MV-4-11 (cell line): ENCODE measurements around the gene TUBGCP6.

Experiments
- DNase-seq: peaks from one replicate; lab custom pipeline; 2025; lab: John Stamatoyannopoulos, UW

Gene TUBGCP6

DNA sequence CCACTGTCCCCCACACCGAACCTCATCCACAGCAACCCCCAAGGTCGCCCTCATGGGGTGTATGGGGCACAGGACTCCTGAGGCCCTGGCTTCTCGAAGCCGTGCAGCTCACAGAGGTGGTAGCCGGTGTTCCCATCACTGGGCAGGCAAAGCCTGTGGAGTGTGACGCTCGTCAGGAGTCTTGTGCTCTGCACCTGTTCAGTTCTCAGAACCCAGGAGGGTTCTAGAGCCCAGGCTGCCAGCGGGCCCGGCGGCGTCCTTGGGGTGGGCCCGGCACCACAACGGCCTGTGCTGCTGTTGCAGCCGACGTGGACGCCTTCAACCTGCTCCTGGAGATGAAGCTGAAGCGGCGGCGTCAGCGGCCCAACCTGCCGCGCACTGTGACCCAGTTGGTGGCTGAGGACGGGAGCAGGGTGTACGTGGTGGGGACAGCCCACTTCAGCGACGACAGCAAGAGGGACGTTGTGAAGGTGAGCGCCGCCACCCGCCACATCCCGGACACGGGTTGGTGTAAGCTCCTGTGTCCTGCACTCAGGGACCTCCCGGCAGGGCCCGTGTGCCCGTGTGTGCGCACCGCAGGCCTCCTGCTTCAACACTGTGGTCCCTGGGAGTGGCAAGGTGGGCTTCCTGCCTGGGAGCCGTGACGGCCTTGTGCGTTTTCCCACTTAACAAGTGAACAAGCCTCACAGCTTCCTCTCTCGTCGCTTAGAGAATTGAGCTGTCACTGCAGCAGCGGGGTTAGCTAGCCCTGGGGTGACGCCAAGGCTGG, 50.6 kb downstream of the TUBGCP6 start:
- no peak for DNase-seq

DNA sequence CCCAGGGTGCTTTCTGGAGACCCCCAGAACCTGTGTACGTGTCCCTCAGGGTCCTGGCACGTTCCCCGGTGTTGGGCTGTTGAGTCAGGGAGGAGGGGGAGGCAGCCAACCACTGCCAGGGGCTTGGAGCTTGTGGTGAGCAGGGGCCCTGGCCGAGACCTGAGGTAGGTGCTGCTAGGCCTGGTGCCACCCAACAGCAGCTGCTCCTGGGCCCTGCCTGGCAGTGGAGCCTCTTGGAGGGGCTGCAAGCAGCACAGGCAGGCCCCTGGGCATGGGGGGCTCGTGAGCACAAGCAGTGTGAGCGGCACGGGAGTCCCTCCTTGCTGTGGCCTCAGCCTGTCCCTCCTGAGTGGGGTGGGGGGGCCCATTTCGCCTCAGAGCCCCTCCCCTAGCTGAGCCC, 51.2 kb downstream of the TUBGCP6 start:
- no peak for DNase-seq

GRCh38 chr22:50192436-50193204, 52.2 kb downstream of the TUBGCP6 start:
- DNase-seq = peak; percentile 83

- DNase-seq = peak; percentile 98
These were observed 53.7 kb downstream of the TUBGCP6 start for GRCh38 chr22:50190941-50191741.

GRCh38 chr22:50190182-50190940, 54.5 kb downstream of the TUBGCP6 start:
- peak; percentile 86 for DNase-seq

DNA sequence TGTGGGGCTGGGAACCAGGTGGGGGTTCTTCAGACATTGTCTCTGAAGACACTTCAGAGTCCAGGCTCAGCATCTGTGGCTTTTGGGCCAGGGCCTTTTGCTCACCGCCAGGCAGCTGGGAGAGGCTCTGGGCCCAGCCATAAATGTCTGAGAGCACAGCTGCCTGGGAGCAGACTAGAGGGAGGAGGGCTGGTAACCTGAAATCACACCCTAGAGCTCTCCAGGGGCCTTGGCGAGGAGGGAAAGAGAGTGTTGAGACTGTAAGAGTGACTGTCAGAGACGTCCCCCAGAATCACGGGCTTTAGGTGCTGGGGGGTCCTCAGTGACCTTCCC, 55.0 kb downstream of the TUBGCP6 start:
- DNase-seq = no peak

- no peak for DNase-seq
These were observed 55.5 kb downstream of the TUBGCP6 start for GRCh38 chr22:50189184-50189848.

DNA sequence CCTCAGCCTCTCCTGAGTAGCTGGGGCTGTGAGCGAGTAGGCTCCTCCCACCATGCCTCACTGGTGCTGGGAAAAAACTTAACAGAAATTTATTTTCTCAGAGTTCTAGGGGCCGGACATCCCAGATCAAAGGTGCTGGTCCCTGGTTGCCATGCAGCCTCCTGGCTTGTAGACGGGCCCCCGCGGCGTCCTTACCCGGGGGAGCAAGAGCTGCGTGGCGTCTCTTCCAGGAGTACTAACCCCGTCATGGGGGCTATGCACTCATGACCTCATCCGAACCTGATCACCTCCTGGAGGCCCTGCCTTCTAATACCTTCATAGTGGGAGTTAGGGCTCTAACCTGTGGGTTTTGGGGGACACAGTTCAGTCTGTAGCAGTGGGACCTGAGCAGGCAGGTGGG, 56.5 kb downstream of the TUBGCP6 start:
- DNase-seq = no peak

DNA sequence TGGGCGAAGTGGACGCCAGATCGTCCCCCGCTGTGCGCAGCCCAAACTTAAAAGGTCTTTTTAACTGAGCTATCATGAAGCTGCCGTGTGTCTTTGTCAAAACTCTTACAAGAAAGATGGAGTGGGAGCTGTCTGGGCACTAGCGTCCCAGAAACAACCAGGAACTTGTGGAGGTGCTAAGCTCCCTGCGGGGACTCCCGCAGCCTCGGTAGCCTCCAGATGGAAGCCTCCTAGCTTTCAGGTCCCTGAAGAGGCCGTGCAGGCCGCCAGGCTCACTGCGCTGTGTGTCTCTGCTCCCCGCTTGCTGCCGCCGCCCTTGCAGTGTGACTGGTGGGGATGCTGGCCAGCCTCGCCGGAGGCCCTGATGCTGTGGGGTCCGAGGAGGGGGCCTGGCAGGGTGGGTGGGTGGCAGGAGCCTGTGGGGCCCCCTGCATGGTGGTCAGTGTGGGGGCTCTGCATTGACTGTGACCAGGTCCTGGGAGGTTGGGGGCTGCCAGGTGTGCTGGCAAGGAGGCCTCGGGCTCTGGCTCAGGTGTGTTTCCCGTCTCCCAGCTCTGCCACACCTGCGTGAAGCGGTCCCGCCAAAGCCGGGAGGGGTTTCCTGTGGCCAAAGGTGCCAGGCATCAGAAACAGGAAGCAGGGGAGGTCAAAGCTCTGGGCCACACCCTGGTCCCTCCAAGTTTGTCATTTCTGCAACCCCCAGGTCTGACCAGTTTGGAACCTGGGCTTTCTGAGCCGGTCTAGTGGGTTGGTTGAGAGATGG, 57.9 kb downstream of the TUBGCP6 start:
- no peak for DNase-seq

- no peak for DNase-seq
These were observed 58.6 kb downstream of the TUBGCP6 start for GRCh38 chr22:50186181-50186714.

DNA sequence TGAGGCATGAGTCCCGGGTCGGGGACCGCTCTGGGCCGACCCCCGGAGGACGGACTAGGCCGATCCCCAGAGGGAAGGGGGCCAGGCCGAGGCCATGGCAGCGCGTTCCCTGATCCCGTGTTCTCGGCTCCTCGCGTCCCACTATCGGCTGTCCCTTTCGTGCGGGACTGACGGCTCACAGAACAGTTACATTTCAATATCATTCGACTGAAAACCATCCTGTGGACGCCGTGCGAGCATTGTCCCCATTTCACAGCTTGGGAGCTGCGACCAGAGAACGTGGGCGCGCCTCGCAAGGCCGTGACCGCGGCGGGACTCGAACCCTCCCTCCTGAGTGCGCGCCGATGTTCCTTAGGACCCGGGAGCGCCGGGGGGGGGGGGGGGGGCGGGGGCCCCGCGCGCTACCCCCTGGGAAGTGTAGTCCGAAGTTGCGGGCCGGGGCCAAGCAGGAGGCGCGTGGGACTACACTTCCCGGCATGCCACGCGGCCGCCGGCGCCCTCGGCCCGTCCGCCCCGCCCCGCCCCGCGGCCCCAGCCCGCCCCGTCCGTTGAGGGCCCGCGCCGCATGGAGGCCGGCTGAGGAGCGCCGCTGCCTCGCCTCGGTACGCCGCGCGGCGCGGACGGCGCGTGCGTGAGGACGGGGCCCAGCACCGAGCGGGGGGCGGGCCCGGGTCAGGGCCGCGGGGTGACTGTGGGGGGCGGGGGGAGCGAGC, 59.3 kb downstream of the TUBGCP6 start, which contains the start of gene TRABD:
Gene TRABD, plus strand, starts transcription at position 539 of the 713 bp plus-strand sequence. CDS start 7,148 bp downstream, outside the sequence.
- peak; percentile 88 for DNase-seq

DNA sequence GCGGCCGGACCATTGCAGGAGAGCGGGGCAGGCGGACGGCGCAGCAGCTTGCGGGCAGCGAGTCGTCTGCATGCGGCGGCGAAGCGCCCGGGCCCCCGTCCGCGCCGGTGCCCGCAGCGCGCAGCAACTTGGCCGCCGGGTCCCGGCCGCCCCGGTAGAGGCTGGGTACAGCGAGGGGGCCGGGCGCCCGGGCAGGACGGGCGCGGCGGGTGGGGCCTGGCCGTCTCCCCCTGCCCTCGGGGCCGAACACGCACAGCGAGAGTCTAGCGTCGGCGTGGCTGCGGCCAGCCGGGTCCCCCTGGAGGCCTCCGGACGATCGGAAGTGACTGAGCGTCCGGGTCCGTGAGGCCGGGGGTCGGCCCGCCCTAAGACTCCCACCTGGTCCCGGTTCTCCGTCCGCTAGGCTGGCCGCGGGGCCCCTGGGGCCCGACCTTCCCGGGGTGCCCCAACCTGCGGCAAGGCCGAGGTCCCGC, 59.9 kb downstream of the TUBGCP6 start:
- no peak for DNase-seq

GRCh38 chr22:50184004-50184901, 60.6 kb downstream of the TUBGCP6 start:
- DNase-seq = no peak

DNA sequence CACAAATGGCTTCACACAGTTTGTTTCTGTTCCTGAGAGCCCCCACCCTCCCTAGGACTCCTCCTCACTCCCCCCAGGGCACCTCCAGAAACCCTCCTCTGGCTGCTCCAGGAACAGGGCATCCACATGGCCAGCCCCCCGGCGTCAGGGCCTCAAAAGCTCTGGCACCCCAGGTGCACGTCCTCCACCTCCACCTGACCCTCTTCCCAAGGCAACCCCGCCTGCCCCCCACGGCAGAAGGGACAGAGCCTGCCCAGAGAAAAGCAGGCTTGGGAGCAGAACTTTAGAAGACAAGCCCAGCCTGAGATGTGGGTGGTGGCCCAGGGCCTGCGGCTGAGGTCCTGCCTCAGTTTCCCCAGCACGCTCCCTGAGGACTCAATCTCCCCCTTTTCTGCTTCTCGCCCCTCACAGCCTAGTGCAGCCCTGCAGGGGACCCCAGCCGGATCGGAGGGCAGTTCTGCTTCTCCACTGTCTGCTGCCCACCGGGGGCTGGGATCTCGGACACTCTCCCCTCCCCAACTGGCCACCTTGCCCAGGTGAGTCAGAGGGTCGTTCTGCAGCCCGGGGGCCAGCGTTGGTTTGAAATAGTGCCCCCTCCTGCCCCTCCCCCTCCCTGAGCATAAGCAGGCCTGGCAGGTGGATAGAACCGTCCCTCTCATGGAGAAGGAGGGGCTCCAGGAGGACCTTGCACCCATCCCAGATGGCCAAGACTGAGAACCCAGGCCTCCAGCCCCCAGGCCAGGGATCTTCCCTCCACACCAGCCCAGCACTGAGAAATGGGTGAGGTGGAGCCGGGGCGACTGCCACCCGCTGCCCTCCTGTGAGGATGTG, 61.5 kb downstream of the TUBGCP6 start:
- no peak for DNase-seq

DNA sequence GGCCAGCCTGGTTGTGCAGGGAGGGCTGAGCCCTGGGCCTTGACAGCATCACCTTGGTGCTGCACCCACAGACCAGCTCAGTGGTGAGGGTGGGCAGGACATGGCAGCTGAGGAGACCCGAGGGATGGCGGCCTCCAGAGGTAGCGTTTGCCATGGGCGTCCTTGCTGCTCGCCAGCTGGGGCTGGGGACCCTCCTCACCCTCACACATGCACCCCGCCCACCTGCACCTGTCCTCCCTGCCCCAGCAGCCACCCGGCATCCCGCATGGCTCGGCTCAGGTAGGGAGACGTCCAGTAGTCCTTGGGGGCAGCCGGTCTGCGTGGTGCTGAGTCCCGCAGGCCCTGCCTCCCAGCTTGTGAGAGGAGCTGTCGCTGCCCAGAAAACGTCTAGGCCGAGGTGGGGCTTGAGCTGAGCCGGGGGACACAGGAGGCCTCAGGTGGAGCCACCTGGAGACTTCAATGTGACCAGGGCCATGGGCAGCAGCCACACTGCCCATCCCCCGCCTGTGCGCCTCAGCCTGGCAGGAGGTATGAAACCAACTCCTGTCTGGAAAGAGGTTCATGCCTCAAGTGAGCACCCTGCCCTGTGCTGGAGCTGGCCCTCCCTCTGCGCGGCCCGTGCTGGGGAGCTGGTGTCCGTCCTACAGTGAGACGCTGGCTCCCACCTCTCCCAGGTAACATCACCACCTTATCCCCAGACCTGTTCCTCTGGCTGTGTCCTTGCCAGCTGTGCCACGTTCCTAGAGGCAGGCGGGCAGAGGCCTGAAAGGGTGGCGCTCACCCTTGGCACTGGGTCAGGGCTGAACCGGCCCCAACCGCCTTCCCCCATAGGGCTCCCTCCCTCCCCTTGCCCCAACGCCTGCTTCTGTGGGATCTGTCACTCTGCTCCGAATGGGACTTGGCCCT, 62.4 kb downstream of the TUBGCP6 start:
- no peak for DNase-seq
